NK-92 treated with Interleukin-12 subunit alpha and Interleukin-12 subunit beta, amount 100 ng/mL, for 24 hours (cell line): ENCODE data around the gene FAM72D.
"Not testable (repeated sequence)": the region's sequence is repeated elsewhere in the genome, so short reads cannot be mapped to it uniquely, and the experiment has no call there.

Experiments
- DNase-seq: peaks from one replicate; lab custom pipeline; 2025; lab: John Stamatoyannopoulos, UW

Gene FAM72D

DNA sequence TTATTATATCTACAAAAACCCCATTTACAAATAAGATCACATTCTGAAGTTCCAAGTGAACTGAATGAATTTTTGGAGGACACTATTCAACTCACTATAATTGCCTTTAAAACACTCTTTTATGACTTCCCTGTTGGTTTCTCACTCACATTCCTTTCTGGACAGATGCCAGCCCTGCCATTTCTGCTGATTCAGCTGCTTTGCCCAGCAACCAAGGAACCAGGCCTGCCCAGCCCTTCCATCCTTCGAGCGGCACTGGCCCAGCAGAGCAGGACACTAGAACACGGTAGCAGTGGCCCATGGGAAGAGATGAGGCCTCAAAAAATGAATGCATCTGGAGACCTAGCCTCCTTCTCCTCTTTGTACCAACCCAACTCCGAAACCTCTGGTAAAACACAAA, 50.5 kb downstream of the FAM72D start:
- not testable (repeated sequence) for DNase-seq

DNA sequence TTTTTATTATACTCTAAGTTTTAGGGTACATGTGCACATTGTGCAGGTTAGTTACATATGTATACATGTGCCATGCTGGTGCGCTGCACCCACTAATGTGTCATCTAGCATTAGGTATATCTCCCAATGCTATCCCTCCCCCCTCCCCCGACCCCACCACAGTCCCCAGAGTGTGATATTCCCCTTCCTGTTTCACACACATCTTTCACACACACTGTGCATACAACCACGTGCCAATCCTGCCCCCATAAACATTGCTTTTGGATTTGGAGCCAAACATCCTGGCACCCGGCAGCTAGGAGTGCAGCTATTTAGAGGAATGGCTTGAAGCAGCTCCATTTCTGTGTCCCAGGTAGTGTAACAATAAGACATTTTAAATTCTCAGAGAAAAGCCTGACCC, 51.4 kb downstream of the FAM72D start:
- DNase-seq: not testable (repeated sequence)

DNA sequence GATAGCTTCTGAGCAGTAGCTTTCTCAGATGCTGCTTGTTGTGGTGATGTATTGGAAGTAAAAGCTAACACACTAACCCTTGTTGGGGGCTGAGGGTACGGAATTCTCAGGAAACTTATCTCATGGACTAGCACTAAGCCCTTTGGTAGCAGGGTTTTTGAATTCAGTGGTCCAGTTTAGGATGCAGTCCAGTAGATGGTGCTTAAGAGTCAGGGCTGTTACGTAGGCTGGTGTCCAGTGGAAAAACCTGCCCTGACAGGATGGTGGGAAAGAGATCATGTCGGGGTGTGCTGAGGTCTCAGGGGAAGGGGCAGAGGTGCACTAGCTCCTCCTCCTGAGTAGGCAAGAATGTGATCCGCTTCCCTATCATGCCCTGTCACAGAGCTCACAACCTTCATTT, 59.6 kb downstream of the FAM72D start:
- not testable (repeated sequence) for DNase-seq

DNA sequence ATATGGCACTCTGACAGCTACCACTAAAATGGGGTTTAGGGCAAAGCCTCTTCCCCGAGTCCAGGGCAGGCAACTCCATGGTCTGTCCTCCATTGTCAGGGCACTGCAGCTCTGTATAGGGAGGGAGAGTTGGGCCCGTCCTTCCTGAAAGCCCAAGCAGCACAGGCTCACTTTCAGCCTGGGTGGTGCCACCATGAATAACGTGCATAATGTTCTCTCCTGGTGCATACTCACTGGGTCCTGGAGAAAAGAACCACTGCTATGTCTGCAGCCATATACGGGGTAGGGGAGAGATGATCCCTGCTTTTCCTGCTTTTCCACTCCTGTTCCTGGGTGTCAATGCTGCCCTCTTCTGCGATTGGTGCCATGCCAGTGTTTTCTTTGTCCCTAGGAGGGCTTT, 60.1 kb downstream of the FAM72D start:
- DNase-seq: not testable (repeated sequence)

DNA sequence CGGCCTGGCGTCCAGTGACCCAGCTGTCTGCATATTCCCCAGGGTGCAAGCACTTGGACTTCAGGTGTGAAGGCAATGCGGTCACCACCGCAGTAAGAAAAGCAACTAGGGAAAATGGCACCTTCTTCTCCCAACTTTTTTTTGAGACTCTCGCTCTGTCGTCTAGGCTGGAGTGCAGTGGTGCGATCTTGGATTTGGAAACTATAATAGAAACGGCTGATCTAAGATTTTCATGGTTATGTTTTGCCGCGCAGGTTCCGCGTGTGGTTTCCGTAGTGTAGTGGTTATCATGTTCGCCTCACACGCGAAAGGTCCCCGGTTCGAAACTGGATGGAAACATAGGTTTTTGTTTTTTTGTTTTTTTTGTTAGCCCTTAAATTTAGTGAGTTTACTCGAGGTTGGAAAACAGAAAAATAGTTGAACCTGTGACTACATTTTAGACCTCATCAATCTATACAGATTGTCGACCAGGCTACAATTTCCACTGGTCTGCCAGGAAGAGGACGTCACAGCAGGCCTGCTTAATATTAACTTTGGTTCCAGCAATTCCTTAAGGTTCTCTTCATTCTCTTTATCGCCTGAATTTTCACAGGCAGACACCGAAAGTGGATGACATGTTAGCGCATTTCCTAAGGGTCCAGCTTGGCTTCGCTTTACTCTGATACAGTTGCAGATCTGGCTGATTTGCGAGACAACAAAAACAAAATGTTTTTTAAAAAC, 61.3 kb downstream of the FAM72D start:
- DNase-seq: not testable (repeated sequence)

DNA sequence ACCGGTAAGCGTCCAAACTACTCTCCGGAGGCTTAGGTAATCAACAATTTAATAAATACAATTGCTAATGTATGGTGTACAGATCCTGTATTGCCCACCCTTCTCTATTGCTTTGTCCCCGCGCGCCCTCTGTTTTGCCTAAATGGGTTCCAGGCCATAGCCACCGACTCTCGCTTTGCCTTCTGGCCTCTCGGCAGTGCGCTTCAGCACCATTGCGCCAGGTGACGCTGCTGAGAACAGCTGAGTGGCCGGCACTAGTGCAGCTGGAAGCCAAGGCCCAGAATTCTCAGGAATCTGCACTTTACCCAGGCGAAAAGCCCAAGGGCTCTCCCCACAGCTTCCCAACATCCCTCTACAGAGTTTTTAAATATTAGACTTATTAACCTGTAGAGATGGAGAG, 61.9 kb downstream of the FAM72D start:
- DNase-seq: not testable (repeated sequence)

DNA sequence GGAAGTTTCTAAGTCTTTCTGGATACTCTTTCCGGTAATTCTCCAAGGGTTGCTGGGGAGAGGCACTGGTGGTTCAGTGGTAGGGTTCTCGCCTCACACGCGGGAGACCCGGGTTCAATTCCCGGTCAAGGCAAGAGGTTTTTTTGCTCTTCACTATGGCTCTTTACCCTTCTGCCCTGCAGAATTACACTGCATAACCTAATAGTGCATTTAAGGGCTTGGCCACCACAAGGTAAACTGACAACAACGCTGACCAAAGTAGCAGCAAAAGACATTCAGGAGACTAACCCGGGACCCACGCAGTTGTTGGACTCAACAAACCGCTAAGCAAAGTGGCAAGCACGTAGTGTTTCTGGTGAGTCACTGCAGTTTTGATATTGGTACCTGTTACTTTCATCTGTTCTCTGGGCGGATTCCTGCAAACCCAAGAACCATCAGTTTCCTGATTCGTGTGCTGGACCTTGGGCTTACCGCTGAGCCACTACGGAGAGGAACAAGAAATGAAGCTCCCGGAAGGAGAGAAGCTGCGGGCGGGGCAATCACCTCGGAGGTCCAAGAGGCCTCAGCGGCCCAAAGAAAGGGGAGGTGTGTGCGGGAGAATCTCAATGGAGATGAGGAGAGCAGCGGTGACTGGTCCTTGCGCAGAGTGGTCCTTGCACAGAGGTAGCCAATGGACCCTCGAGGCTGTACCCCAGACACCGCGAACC, 65.4 kb downstream of the FAM72D start:
- DNase-seq: not testable (repeated sequence)
